Gastrocnemius medialis (tissue), 4 donors: ENCODE measurements around the gene TUBB2A. TPM values are rescaled to one million over a fixed set of nuclear protein-coding genes. Genes with fewer than 3 reads are reported as not detected.
A peak's percentile ranks its signal among the peaks of the same experiment; 100 is the strongest.

Experiments used
- ATAC-seq, 2 donors: fragments of 150-250 bp; one replicate each; pipeline ENCODE4 v1.9.1; 2016
- DNase-seq, 2 donors: peaks; one replicate each; pipeline ENCODE4 v3.0.0-alpha.2; 2019
- H3K27ac ChIP-seq, 4 donors: fragments of 200-600 bp; sonication (generic); 1 replicate in 1 of 4; 2 replicates in 3 of 4; pipeline ENCODE4 v1.5.1; 2016 to 2018; ENCODE audit warnings: mild to moderate bottlenecking in 2 of 4, moderate library complexity in 1 of 4
- H3K27me3 ChIP-seq, 3 donors: fragments of 200-600 bp; sonication (generic) in 2 of 3; 1 replicate in 1 of 3; 2 replicates in 2 of 3; pipeline versions ENCODE4 v1.5.1 to v1.6.0; 2016 to 2019; ENCODE audit warnings: mild to moderate bottlenecking in 1 of 3, moderate library complexity in 1 of 3
- H3K36me3 ChIP-seq, 2 donors: fragments of 200-600 bp; sonication (generic) in 1 of 2; one replicate each; pipeline ENCODE4 v1.5.1; 2017 to 2018
- H3K4me1 ChIP-seq, 2 donors: fragments of 200-600 bp; sonication (generic) in 1 of 2; one replicate each; pipeline ENCODE4 v1.5.1; 2016 to 2017; ENCODE audit warnings: mild to moderate bottlenecking in 2 of 2
- H3K4me3 ChIP-seq, 4 donors: fragments of 200-600 bp; sonication (generic) in 3 of 4; 1 replicate in 1 of 4; 2 replicates in 3 of 4; pipeline ENCODE4 v1.5.1; 2016 to 2019; ENCODE audit warnings: mild to moderate bottlenecking in 2 of 4
- H3K9me3 ChIP-seq, 3 donors: fragments of 200-600 bp; sonication (generic) in 2 of 3; 1 replicate in 1 of 3; 2 replicates in 2 of 3; pipeline ENCODE4 v1.5.1; 2016 to 2019
- POLR2A ChIP-seq, 2 donors: fragments of 450-650 bp; IDR thresholded peaks; one replicate each; pipeline ENCODE4 v1.6.1; 2017; ENCODE audit warnings: antibody characterized with exemption in 2 of 2, mild to moderate bottlenecking in 2 of 2, moderate library complexity in 2 of 2
- in situ Hi-C, 4 donors: fragments of 200-750 bp; cut with MboI; loops; one replicate each; pipeline versions ENCODE4 v1.15.0 to v1.8.0; 2017; ENCODE audit warnings: low sequenced_read_pairs in 4 of 4
- intact Hi-C: fragments of 100-400 bp; cut with DNase I; formaldehyde crosslinking; loops from one replicate; pipeline ENCODE4 v1.15.1; 2023; ENCODE audit warnings: low total_unique reads
- total RNA-seq, 4 donors: library from RNA; depleted of rRNA; stranded (reverse); fragments of >200 nt; gene quantifications; one replicate each; pipeline versions ENCODE4 v1.1.0 to v1.2.3, GENCODE V29; 2016
- TF ChIP-seq, protein P1 (sequence below), 5 experiments: fragments of 450-650 bp in 3 of 5; fragments of 200-600 bp in 2 of 5; sonication (generic) in 2 of 5; IDR thresholded peaks in 4 of 5; conservative IDR thresholded peaks in 1 of 5; 1 replicate in 4 of 5; 2 replicates in 1 of 5; pipeline ENCODE4 v1.5.1; 2016 to 2019; ENCODE audit warnings: antibody characterized with exemption in 5 of 5, mild to moderate bottlenecking in 3 of 5, moderate library complexity in 3 of 5

Gene TUBB2A
- total RNA-seq, 4 donors from 2014 or later = 18.9 to 53.1 (median 27.0) TPM

DNA sequence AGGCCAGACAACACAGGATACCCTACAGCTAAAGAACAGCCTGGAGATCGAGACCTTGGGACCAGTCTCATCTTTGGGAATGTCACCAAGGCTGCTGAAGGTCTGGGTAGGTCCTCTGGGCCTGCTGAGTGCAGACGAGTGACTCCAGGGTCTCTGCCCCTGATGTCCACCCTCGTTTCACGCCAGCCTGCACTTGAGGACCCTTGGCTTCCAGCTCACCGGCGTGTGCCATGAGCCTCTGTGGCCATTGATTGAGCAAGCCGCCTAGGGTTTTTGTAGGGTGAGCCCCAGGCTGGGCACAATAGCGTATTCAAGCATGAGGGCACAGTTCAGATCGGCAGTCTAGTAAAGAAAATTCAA, 34.5 kb downstream of the TUBB2A start:
- no peak overlapping the region for H3K4me3 ChIP-seq
- H3K36me3 ChIP-seq = no peaks in the 10 kb centered on the region
- H3K9me3 ChIP-seq = no peaks in the 10 kb centered on the region
- TF ChIP-seq POLR2A (IDR thresholded peaks at IDR 0.05) = no peak
- TF ChIP-seq, protein P1, sequence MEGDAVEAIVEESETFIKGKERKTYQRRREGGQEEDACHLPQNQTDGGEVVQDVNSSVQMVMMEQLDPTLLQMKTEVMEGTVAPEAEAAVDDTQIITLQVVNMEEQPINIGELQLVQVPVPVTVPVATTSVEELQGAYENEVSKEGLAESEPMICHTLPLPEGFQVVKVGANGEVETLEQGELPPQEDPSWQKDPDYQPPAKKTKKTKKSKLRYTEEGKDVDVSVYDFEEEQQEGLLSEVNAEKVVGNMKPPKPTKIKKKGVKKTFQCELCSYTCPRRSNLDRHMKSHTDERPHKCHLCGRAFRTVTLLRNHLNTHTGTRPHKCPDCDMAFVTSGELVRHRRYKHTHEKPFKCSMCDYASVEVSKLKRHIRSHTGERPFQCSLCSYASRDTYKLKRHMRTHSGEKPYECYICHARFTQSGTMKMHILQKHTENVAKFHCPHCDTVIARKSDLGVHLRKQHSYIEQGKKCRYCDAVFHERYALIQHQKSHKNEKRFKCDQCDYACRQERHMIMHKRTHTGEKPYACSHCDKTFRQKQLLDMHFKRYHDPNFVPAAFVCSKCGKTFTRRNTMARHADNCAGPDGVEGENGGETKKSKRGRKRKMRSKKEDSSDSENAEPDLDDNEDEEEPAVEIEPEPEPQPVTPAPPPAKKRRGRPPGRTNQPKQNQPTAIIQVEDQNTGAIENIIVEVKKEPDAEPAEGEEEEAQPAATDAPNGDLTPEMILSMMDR (IDR thresholded peaks at IDR 0.05 in 4 of 5, conservative IDR thresholded peaks at IDR 0.05 in 1 of 5) = no peak
- DNase-seq (no peak), ATAC-seq (no peak)
- H3K27ac ChIP-seq = no peak overlapping the region
- intact Hi-C loops (no loop called here), in situ Hi-C loops (loop anchor here (10.0 to 25.0 kb wide), 5 partner anchors 132 to 892 kb away; partner anchors contain the start of gene PSMG4 (in 1 of the 4))
- peaks cover 8 to 10% of the 10 kb centered on the region in 2 donors for H3K4me1 ChIP-seq
- no peaks in the 10 kb centered on the region for H3K27me3 ChIP-seq

DNA sequence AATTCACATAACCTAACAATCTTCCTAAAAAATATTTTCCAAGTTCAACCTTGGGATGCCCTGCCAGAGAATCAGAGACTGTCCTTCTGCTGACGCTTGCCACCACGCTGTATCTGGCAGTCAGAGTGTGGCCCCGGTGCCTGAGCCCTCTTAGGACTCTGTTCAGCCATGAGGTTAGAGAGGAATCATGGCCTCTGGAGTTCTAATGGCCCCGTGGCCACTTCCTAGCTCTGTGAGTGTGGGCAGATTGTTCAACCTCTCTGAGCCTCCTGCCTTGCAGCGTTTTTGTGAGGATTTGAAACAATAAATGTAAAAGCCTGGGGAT, 36.6 kb downstream of the TUBB2A start:
- Histone ChIP-seq H3K4me3 (no peak overlapping the region), H3K27ac (no peak overlapping the region), H3K27me3 (no peaks in the 10 kb centered on the region), H3K9me3 (no peaks in the 10 kb centered on the region), H3K36me3 (no peaks in the 10 kb centered on the region), H3K4me1 (peaks cover 13 to 14% of the 10 kb centered on the region in 2 donors)
- DNase-seq (no peak), ATAC-seq (no peak)
- intact Hi-C loops = no loop called here
- in situ Hi-C loops = loop anchor here (10.0 to 25.0 kb wide), 5 partner anchors 134 to 894 kb away; partner anchors contain the start of gene PSMG4 (in 1 of the 4)
- TF ChIP-seq POLR2A (IDR thresholded peaks at IDR 0.05) = no peak
- TF ChIP-seq, protein P1 (IDR thresholded peaks at IDR 0.05 in 4 of 5, conservative IDR thresholded peaks at IDR 0.05 in 1 of 5) = no peak

DNA sequence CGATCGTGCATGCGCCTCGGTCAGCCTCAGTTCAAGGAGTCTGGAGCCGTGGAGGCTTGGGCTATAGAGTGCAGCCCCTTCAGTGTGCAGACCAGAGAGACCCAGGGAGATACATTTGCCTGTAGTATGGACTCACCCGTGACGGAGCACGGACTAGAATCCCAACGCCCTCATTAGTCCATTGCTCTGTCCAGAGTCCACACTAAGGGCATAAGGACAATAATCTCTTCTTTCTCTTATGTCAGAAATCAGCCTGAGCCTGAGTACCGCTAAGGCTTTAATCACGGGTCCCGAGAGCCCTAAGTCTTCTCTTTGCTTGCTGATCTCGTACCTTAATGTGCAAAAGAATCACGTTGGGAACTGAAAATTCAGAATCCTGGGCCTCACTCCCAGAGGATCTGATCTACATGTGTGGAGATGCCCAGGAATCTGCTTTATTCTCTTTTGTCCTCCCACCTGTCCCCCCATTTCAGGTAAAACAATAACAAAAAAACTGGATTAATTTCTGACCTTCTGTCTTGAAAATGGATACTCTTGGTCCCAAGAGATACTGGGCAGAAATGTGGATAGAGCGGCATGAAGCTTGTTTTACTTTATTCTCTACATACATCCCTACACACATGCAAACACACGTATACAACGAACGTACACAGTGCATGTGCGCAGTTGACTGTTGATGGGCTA, 38.2 kb downstream of the TUBB2A start:
- peaks cover 0 to 2% of the 10 kb centered on the region in 2 donors for H3K36me3 ChIP-seq
- in situ Hi-C loops = loop anchor here in 1 of 4 donors (25.0 kb wide), 2 partner anchors 618 to 893 kb away; a partner anchor contains a TSS
- H3K4me3 ChIP-seq = peak overlapping the region; percentile 78 to 90 (median 82)
- no peaks in the 10 kb centered on the region for H3K9me3 ChIP-seq
- ATAC-seq (peak; percentile 43 to 44), DNase-seq (no peak)
- peak overlapping the region; percentile 90 to 97 (median 96) for H3K27ac ChIP-seq
- intact Hi-C loops = loop anchor here (2.0 to 5.0 kb wide), 4 partner anchors 38 to 140 kb away; partner anchors contain the start of genes NQO2, PSMG4, RIPK1 and TUBB2A
- no peak for TF ChIP-seq POLR2A (IDR thresholded peaks at IDR 0.05)
- TF ChIP-seq, protein P1 (IDR thresholded peaks at IDR 0.05 in 4 of 5, conservative IDR thresholded peaks at IDR 0.05 in 1 of 5) = no peak
- peaks cover 13 to 14% of the 10 kb centered on the region in 2 donors for H3K4me1 ChIP-seq
- H3K27me3 ChIP-seq = no peaks in the 10 kb centered on the region

DNA sequence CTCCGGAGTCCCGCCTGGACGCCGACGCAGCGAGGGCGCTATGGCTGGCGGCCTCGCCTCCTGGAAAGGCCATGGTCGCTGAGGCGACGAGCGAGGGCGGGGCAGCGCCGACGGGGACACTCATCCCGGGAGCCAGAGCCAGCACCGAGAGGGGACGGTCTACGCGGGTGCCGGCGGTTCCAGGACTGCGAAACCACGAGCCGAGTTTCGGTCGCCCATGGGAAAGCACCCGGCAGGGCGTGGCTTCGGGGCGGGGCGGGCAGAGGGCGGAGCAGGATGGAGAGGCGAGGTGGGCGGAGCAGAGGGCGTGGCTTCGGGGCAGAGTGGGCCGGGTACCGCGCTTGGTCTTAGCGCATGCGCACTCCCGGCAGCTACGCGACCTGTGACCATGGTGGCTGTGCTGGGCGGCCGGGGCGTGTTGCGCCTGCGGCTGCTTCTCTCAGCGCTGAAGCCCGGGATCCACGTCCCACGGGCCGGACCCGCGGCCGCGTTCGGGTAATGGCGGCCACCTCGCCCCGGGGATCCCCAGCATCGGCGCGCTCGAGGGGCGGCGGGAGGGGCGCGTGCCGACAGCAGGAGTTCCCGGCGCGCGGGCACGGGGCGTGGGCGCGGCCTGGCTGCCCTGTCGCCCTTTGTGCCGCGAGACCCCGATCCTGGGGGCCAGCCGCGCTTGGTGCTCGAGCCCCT, 38.8 kb downstream of the TUBB2A start, which contains the start of gene BPHL:
BPHL (plus strand) TSS at position 359 of the 687 bp plus-strand sequence; CDS start at position 389, 30 bp downstream.
- TF ChIP-seq, protein P1 (IDR thresholded peaks at IDR 0.05 in 4 of 5, conservative IDR thresholded peaks at IDR 0.05 in 1 of 5) = no peak
- TF ChIP-seq POLR2A (IDR thresholded peaks at IDR 0.05) = peak; percentile 76
- DNase-seq (peak; percentile 95 to 96), ATAC-seq (peak; percentile 96)
- Histone ChIP-seq H3K9me3 (no peaks in the 10 kb centered on the region), H3K4me3 (peak within 1 kb of the TSS; percentile 78 to 90 (median 82)), H3K27me3 (no peaks in the 10 kb centered on the region), H3K4me1 (peaks cover 13 to 14% of the 10 kb centered on the region in 2 donors), H3K36me3 (peaks cover 0 to 9% of the 10 kb centered on the region in 2 donors), H3K27ac (peak within 1 kb of the TSS; percentile 90 to 97 (median 96))
- intact Hi-C loops (loop anchor here (2.0 to 5.0 kb wide), 4 partner anchors 38 to 140 kb away; partner anchors contain the start of genes NQO2, PSMG4, RIPK1 and TUBB2A), in situ Hi-C loops (loop anchor here in 1 of 4 donors (25.0 kb wide), 2 partner anchors 619 to 894 kb away; a partner anchor contains a TSS)
